Osteoblast (primary cell): ENCODE data around the gene REV3L. TPM values are rescaled to one million over a fixed set of nuclear protein-coding genes. Genes with fewer than 3 reads are reported as not detected.

Experiments
- DNase-seq: peaks from one replicate; pipeline ENCODE4 v3.0.0; 2011; ENCODE audit warnings: low spot score, mixed read lengths; ENCODE audit not compliant: insufficient read length; ENCODE audit errors: missing footprints
- H2AFZ ChIP-seq: 2 replicates; pipeline ENCODE4 v1.6.0; 2011; ENCODE audit warnings: mild to moderate bottlenecking, low read length
- H3K27ac ChIP-seq: 2 replicates; pipeline ENCODE4 v1.5.1; 2011; ENCODE audit warnings: mild to moderate bottlenecking, low read depth, low read length, moderate library complexity
- H3K27me3 ChIP-seq: 2 replicates; pipeline ENCODE4 v1.6.0; 2012; ENCODE audit warnings: mild to moderate bottlenecking, control low read depth, inconsistent platforms, low read length, moderate library complexity; ENCODE audit not compliant: insufficient read depth
- H3K36me3 ChIP-seq: 2 replicates; pipeline ENCODE4 v1.5.1; 2011; ENCODE audit warnings: mild to moderate bottlenecking, low read length, control low read depth, moderate library complexity; ENCODE audit not compliant: insufficient read depth
- H3K4me1 ChIP-seq: 2 replicates; pipeline ENCODE4 v1.5.1; 2011; ENCODE audit warnings: mild to moderate bottlenecking, low read length, control low read depth, moderate library complexity; ENCODE audit not compliant: insufficient read depth
- H3K4me2 ChIP-seq: 2 replicates; pipeline ENCODE4 v1.6.0; 2011; ENCODE audit warnings: mild to moderate bottlenecking, low read length; ENCODE audit not compliant: insufficient read depth
- H3K4me3 ChIP-seq: fragments of 200-600 bp; sonication (generic); 3 replicates; pipeline ENCODE4 v1.5.1; 2012; ENCODE audit warnings: mild to moderate bottlenecking, low read length, inconsistent platforms; ENCODE audit not compliant: insufficient read depth
- H3K79me2 ChIP-seq: 2 replicates; pipeline ENCODE4 v1.6.0; 2012; ENCODE audit warnings: mild to moderate bottlenecking, low read length, control low read depth, inconsistent platforms; ENCODE audit not compliant: insufficient read depth
- H3K9me3 ChIP-seq: 2 replicates; pipeline ENCODE4 v1.5.1; 2011; ENCODE audit warnings: low read depth, low read length, control low read depth
- H4K20me1 ChIP-seq: 2 replicates; pipeline ENCODE4 v1.6.0; 2012; ENCODE audit warnings: mild to moderate bottlenecking, low read length, control low read depth; ENCODE audit not compliant: insufficient read depth
- CTCF ChIP-seq: IDR thresholded peaks from 2 replicates; pipeline ENCODE4 v1.5.1; 2011; ENCODE audit warnings: mild to moderate bottlenecking, low read depth, low read length, moderate library complexity; ENCODE audit errors: extremely low read depth
- total RNA-seq: library from RNA; depleted of rRNA; stranded (reverse); fragments of >200 nt; gene quantifications from 2 replicates; pipeline ENCODE4 v1.2.3, GENCODE V29; 2012

REV3L gene
- total RNA-seq, 1 donor = 42.0 TPM

- no peak overlapping the region for H3K27ac ChIP-seq
Measured at GRCh38 chr6:111474106-111474505, 8.9 kb downstream of the REV3L start.

GRCh38 chr6:111472933-111473435 is 10.0 kb downstream of the REV3L start:
- no peak overlapping the region for H3K4me3 ChIP-seq
- no peak for TF ChIP-seq CTCF
- peaks cover 75% of the 10 kb centered on the region for H3K79me2 ChIP-seq
- peaks cover 25% of the 10 kb centered on the region for H4K20me1 ChIP-seq
- peaks cover 5% of the 10 kb centered on the region for H3K36me3 ChIP-seq
- peaks cover 21% of the 10 kb centered on the region for H3K4me1 ChIP-seq
- H3K27ac ChIP-seq = no peak overlapping the region
- no peaks in the 10 kb centered on the region for H3K27me3 ChIP-seq
- H3K4me2 ChIP-seq = no peak overlapping the region
- H3K9me3 ChIP-seq = no peaks in the 10 kb centered on the region
- H2AFZ ChIP-seq = no peak overlapping the region
- no peak for DNase-seq

More at GRCh38 chr6:111474106-111474505, 8.9 kb downstream of the REV3L start:
- Histone ChIP-seq H3K4me2 (no peak overlapping the region), H3K4me3 (no peak overlapping the region), H4K20me1 (peaks cover 24% of the 10 kb centered on the region), H3K27me3 (no peaks in the 10 kb centered on the region), H2AFZ (no peak overlapping the region), H3K79me2 (peaks cover 83% of the 10 kb centered on the region), H3K4me1 (peaks cover 26% of the 10 kb centered on the region), H3K36me3 (peaks cover 5% of the 10 kb centered on the region), H3K9me3 (no peaks in the 10 kb centered on the region)
- no peak for DNase-seq
- no peak for TF ChIP-seq CTCF

- Histone ChIP-seq H2AFZ (no peak overlapping the region), H3K9me3 (no peaks in the 10 kb centered on the region), H3K4me1 (peaks cover 14% of the 10 kb centered on the region), H3K4me3 (no peak overlapping the region), H3K27me3 (no peaks in the 10 kb centered on the region), H3K36me3 (peaks cover 5% of the 10 kb centered on the region), H4K20me1 (peaks cover 17% of the 10 kb centered on the region), H3K4me2 (no peak overlapping the region), H3K79me2 (peaks cover 74% of the 10 kb centered on the region), H3K27ac (no peak overlapping the region)
- no peak for TF ChIP-seq CTCF
- no peak for DNase-seq
Measured at GRCh38 chr6:111471958-111472357, 11.1 kb downstream of the REV3L start.

GRCh38 chr6:111471533-111471932 is 11.5 kb downstream of the REV3L start:
- H3K4me3 ChIP-seq = no peak overlapping the region
- H3K27me3 ChIP-seq = no peaks in the 10 kb centered on the region
- peaks cover 17% of the 10 kb centered on the region for H4K20me1 ChIP-seq
- H3K79me2 ChIP-seq = peaks cover 71% of the 10 kb centered on the region
- TF ChIP-seq CTCF = no peak
- H2AFZ ChIP-seq = no peak overlapping the region
- peaks cover 14% of the 10 kb centered on the region for H3K4me1 ChIP-seq
- H3K4me2 ChIP-seq = no peak overlapping the region
- H3K36me3 ChIP-seq = peaks cover 5% of the 10 kb centered on the region
- no peak overlapping the region for H3K27ac ChIP-seq
- no peaks in the 10 kb centered on the region for H3K9me3 ChIP-seq
- no peak for DNase-seq
